ENCODE results near the gene SPATA24.
"Not testable (repeated sequence)": the region's sequence is repeated elsewhere in the genome, so short reads cannot be mapped to it uniquely, and the experiment has no call there.

SPATA24 gene

GRCh38 chr5:139394123-139394653, 9.7 kb downstream of the SPATA24 start:
- DNase-seq: no peak

GRCh38 chr5:139393497-139394122, 10.3 kb downstream of the SPATA24 start:
- no peak for DNase-seq

GRCh38 chr5:139392678-139393496, 11.0 kb downstream of the SPATA24 start:
- peak; percentile 25 for DNase-seq

- DNase-seq: no peak
These were observed 11.6 kb downstream of the SPATA24 start for GRCh38 chr5:139392324-139392677.

GRCh38 chr5:139391570-139392323, 12.1 kb downstream of the SPATA24 start:
- DNase-seq: peak; percentile 16

DNA sequence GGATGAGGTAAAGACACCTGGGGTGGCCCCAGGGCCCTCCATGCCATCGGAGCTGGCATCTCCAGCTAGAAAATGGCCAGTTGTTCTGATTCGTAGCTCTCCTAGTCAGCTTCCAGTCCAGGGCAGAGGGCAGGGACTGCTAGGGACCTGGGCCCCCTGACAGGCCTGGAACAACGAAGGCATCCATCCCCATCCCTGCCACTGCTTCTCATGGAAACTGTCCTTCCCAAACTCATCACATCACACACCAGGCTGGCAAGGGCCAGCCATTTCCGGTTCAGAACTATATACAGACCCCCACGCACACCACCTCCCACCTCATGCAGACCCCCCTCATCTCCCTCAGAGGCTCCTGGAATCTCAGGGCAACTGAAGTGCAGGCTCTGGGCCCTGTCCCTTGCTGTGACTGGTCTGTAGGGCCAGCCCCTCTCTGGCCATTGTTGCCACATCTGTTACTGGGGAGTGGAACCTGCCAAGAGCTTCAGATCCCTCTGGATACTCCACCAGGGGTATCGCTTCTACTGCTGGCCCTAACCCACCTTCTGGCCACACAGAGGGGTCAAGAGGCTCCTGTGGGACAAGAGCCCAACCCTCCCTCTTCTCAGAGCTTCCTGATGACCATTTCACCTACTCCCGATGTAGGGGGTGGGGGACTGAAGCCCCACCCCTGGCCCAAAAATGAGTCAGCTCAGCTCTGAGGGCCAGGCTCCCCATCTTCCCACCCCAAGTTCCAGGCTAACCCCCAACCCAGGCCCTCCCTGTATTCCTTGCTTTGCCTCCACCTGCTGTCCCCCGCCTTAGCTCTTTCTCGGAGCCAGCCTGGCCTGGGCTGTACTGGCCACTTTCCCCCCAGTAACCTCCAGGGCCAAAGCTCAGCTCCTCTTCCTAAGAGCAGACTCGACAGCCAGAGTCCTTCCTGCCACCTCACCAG, 13.0 kb downstream of the SPATA24 start:
- DNase-seq: no peak

DNA sequence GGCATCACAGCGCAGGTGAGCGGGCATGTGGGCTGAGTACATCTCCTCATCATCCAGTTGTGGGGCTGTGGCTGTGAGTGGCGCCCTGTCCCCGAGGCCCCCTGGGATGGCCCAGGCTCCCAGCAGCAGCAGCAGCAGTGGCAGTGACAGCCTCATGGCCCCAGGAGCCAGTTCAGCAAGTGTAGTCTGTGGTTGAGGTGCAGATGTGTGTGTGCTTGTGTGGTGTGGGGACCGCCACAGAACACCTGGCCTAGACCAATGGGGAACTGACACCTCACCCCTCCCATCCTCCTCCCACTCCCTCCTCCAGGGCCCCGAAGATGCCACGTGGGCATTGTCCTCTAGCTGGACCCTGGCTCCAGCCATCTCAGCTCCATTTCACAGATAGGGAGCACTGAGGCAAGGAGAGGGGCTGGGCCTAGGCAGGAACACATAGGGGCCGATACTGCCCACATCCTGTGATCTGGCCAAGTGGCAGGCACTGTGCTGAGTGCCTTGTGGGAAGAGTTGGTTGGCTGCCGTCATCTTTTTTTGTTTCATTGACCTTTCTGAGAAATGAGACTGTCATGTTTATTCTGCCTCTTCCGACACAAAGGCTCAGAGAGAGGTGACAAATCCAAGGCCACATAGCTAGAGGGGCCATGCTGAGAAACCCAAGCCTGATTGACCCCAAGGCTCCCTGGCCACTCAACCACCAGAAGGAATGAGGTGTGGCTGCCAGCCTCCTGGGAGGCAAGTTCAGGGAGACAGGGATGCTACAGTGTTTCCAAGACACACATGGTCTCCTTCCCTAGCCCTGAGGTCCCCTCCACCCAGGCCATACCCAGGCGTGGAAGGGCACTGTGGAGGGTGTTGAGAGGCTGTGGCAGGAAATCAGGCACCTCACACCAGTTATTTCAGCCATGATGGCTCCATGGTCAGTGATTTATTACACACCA, 13.9 kb downstream of the SPATA24 start, which contains the start of gene MZB1:
Gene MZB1, minus strand, starts transcription at position 213 of the 938 bp plus-strand sequence. Its CDS starts 57 bp downstream, at position 156.
- no peak for DNase-seq

DNA sequence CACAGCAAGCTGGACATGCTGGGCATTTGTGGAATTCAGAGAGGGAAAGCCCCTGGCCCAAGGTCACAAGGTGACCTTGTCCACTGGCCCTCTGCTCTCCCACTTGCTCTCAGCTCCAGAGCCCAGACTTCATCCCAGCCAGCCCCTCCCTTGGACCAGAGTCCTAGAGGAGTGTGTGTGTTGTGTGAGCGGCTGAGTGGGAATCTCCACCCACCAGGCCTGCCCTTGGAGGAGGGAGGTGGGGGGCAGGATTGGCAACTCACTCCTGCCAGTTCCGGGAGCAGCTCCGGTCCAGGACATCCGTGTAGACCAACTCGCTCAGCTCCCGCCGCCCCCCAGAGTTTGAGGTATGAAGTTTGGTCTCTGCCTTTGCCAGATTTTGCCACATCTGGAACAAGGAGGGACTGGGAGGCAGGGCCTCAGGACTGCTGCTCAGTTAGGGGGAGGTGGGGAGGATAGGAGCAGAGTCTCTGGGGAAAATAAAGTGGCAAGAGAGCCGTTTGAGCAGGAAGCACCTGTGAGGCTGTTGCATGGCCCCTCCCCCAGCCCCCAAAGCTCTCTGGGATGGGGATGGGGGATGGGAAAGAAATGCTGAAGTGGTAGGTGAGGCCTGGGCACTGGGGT, 15.6 kb downstream of the SPATA24 start:
- peak; percentile 53 for DNase-seq

GRCh38 chr5:139387611-139388197, 16.2 kb downstream of the SPATA24 start:
- DNase-seq: no peak

DNA sequence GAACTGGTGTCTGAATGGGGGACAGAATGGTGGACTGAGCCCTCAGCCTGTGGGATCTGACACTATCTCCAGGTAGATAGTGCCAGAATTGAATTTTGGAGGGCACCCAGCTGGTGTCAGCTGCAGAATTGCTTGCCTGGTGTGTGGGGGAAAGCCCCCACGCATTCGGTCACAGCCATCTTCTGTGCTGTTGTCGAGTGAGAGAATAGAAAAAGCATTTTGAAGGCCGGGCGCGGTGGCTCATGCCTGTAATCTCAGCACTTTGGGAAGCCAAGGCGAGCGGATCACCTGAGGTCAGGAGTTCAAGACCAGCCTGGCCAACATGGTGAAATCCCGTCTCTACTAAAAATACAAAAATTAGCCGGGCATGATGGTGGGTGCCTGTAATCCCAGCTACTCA, 16.9 kb downstream of the SPATA24 start:
- not testable (repeated sequence) for DNase-seq

DNA sequence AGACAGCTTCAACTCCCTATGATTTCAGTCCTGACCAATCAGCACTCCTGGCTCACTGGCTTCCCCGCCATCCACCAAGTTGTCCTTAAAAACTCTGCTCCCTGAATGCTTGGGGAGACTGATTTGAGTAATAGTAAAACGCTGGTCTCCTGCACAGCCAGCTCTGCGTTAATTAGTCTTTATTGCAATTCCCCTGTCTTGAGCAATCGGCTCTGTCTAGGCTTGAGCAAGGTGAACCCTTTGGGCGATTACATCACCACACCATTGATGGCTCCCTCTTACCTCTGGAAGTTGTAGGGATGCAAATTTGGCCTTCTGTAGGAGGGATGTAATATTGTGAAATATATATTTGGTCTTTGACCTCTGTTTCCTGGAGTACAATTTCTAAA, 17.8 kb downstream of the SPATA24 start:
- DNase-seq: no peak

DNA sequence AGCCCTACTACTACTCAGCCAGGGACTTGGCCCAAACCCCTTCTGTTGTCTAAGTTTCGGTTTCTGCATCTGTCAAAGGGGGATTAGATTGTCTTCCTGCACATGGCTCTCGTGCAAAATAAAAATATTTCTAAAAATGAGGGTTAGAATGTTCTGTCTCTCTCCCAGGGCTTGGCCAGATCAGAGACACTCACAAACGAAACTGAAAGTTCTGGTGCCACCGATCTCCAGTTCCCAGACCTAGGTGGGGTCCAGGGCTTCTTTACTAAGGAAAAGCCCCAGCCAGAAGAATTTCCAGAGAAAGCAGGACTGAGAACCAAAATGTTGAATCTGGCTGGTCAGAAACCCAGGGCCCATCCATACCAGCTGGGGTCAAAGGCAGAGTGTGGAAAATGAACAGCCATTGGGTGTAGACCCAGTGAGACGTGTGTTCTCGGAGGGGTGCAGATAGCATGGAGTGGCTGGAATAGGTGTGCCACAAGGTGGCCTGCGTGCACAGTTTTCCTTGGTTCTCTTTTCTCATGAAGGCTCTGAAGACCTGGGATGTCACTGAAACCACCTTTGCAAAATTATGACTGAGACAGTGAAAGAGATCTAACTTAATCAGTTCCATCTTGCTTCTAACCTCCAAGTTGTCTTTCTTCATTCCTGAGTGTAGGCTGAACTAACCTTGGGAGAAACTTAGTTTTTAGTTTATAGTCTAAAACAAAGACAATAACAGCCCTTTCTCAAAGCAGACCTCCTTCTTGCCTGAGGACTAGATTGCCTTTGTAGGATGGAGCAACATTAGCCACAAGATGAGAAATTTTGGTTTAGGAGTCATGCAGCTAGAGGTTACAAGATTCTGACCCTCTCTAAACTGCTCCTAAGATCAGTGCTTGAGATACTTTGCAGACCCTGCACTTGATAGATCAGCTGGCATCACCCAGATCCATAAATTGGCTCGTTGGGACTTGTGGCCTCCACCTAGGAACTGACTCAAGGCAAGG, 18.5 kb downstream of the SPATA24 start:
- DNase-seq: no peak

- no peak for DNase-seq
These were observed 19.3 kb downstream of the SPATA24 start for GRCh38 chr5:139384591-139385051.

DNA sequence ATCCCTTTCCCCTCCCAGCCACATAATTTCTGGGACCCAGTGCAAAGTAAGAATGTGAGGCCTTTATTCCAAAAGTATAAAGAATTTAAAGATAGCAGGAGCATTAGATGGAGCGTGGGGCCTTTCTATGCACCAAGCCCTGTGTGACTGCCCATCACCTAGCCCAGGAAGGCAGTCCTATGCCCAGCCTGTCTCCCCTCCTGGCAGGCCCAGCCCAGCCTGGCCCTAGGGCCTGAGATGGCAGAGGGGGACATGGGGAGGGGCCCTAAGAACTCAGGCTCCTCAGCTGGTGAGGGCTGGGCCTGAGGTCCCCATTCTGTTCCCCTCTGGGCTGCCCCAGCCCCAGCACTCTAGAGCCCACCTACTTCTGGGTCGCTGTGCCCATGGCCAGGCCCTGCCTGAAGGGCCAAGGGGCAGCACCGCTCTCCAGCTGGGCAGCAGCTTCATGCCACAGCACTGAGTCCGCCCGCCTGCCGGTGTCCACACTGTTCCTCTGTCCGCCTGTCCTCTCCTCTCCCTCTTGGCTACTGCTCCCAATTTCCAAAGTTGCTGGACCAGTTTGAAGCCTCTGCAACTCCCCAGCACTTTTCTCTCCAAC, 19.8 kb downstream of the SPATA24 start:
- no peak for DNase-seq

- no peak for DNase-seq
These were observed 20.5 kb downstream of the SPATA24 start, which contains the start of gene SLC23A1 for GRCh38 chr5:139383275-139383992. Gene SLC23A1, minus strand, starts transcription at chr5:139383297. Its CDS starts 44 bp downstream, at chr5:139383253.

GRCh38 chr5:139382807-139383206, 21.1 kb downstream of the SPATA24 start:
- no peak for DNase-seq

All from DMS153 (cell line).